Fibroblast of peridontal ligament (primary cell): ENCODE measurements around the gene PMF1.

ENCODE experiments used
- DNase-seq: peaks from one replicate; pipeline ENCODE4 v3.0.0-alpha.2; 2010; ENCODE audit errors: extremely low read depth

Gene PMF1

GRCh38 chr1:156266051-156266450 is 53.2 kb downstream of the PMF1 start:
- no peak for DNase-seq

DNA sequence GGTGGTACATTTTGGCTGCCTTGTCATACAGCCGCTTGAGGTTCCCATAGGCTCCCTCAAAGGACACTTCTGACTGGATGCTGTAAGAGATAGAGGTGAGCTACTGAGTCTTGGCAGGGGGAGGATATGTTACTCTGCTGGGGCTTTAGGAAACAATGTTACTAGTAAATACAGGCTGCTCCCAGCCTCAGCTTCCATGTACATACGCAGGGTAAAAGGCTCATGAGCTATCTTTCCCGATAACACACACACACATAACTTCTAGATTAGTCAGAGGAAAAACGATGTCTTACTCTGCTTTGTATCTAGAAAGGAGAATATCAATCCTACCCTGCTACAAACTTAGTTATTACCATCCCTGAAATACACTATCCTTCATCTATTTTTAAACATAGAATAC is 55.5 kb downstream of the PMF1 start:
- no peak for DNase-seq

- no peak for DNase-seq
Observed at GRCh38 chr1:156270314-156270713, 57.5 kb downstream of the PMF1 start.

DNA sequence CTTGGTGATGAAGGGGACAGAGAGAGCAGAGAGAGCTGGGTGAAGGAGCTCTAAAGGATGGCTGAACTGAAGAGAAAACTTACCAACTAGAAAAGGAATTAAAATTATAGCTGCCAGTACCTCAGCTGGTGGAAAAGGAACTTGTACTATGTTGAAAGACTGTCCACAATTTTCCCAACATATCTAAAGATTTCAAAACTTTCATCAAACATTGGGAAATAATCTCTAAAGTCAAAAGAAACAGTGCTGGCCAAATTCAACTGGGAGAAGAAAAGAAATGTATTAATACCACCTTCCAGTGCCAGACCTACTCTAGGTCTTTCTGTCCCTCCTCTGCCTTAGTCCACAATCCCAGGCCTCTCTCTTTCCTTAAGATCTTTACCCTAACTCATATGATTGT is 63.7 kb downstream of the PMF1 start:
- DNase-seq = peak; percentile 85

GRCh38 chr1:156276966-156277381 is 64.2 kb downstream of the PMF1 start:
- DNase-seq = peak; percentile 17

GRCh38 chr1:156279837-156280236 is 67.0 kb downstream of the PMF1 start:
- DNase-seq = no peak

DNA sequence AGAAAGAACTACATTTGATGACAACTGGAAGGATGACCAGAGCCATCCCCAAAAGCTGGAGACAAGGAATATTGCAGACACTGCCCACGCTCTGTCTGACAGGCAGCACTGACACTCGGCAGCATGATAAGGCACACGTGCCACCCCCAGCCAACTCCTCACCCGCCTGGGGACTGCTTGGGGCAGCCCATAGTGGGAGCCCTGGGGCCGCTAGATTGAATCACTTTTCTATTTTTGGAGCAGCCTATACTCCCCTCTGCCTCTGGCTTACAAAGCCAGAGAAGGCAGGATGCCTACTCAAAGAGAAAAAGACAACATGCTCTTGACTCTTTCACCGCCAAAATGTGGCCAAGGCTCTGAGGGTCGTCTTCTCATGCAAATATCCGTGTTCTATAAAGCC is 68.5 kb downstream of the PMF1 start:
- peak; percentile 47 for DNase-seq

DNA sequence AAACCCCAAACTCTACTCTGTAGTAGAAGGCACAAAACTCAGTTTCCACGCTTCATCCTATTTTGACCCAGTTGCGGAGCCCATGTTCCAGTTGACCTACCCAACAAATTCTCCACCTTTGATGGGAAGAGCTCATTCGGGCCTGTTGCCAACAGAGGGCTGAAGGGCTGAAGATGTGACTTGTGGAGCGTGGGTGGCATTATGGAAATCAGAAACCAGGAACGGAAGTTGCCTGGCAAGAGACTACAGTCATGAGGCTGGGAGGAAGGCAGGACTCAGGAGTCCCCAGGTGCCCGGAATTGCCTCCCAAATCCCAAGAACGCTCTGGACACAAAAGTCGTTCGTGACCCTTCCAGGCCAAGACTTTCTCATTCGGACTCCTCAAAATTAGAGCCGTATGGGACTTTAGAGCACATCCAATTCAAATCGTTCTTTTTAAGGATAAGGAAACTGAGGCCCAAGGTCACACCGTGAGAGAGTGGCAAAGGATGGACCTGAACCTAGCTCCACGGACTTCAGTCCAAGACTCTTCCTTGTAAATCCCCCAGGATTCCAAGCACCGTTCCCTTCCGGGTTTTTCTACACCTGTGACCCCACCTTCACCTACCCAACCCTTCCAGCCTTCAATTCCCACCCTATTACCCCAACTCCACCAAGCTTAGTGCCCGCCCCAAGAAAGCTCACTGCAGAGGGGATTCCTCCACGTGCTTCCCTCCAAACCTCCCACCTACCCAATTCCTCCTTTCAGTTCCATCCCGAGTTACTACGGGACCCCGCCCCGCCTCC is 69.1 kb downstream of the PMF1 start:
- peak; percentile 12 for DNase-seq

DNA sequence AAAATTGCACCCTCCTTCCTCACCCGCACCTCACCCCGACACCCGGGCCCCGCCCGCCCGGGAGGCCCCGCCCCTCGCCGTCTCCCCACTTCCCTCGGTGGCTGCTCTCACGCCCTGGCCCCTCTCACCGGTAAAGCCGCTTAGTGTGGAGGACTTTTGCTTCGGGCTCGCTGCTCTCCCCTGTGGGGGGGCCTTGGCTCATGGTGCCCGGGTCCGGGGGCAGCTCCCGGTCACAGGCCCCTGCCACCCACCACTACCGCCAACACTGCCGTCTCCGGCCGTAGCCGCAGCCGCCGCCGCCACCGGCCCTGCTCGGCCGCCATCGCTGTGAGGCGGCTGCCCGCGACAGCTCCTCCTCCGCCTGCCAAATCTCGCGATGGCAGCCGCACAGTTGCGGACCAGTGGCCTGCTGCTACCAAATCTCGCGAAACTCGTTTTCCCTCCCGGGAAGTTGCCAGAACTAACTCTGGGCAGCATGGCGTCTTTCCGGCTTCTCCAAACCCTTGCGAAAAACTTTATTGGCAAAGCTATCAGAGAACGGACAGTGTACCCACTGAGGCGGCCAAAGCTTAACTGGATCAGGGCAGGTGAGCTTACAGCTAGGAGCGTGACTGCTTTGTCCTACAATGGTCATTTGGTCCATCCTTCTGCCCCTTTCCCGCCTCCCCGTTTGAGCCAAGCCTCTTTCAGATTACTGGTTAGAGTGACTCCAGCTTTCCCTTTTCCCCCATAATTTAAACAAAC is 69.8 kb downstream of the PMF1 start, which contains the start of gene SMG5:
TSS of gene SMG5 (minus strand) at position 347 of the 744 bp plus-strand sequence. CDS start at position 202, 145 bp downstream.
- peak; percentile 99 for DNase-seq

DNA sequence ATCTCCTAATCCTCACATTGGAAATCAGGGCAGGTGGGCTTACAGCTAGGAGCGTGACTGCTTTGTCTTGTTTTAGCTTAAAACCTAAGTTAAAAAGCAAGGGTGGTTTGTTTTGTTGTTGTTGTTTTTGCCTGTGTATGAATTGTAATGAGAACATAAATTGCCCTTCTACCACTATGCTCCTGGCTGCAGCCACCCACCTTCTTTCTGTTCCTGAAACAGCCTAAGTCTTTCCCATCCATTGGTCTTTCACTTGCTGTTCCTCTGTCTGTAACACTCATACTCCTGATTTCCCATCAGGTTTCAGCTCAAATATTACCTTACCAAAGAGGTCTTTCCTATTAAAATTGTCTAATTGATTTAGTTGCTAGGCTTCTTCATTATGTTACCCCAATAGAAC is 70.7 kb downstream of the PMF1 start:
- DNase-seq = no peak

DNA sequence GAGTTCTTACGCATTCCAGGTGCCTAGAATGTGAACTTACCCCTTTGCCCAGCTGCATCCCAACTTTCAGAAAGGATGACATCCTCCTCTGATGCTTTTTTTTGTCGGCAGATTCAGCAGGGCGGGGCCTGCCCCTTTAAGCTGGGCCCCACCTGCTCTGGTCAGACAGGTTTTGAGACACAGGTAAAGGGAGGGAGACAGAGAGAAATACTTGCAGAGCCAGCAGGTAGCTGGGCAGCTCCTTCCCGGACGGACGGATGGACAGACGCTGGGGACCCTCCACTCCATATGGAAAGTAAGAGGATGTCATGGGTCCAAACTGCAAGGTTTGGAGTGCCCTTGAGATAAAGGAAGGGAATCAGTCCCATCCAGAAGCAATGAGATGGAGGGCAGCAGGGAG is 71.3 kb downstream of the PMF1 start, which contains the start of gene TMEM79:
TSS of gene TMEM79 (plus strand) at position 214 of the 400 bp plus-strand sequence. CDS start 902 bp downstream, outside the sequence.
- DNase-seq = no peak

DNA sequence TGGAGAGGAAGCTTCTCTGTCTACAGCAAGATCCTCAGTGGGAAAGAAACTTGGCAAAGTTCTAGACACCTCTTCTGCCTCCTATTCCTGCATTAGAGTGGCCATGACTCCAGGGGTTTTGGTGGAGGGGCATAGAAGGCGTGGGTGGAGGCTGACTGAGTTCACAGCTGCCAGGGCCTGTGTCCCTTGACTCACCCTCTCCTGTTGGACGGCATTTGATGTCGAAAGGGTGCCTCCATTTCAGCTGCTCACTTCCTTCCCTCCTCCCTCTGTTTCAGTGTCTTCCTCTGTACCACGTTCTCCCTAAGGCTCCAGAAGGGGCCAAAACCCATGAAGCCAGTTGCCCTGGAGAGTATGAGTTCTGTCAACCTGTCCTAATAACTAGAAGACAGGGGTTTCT is 72.0 kb downstream of the PMF1 start:
- no peak for DNase-seq

DNA sequence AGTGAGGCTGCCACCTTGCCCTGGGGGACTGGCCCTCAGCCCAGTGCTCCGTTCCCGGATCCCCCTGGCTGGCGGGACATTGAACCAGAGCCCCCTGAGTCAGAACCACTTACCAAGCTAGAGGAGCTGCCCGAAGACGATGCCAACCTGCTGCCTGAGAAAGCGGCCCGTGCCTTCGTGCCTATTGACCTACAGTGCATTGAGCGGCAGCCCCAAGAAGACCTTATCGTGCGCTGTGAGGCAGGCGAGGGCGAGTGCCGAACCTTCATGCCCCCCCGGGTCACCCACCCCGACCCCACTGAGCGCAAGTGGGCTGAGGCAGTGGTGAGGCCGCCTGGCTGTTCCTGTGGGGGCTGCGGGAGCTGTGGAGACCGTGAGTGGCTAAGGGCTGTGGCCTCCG is 72.6 kb downstream of the PMF1 start:
- no peak for DNase-seq

DNA sequence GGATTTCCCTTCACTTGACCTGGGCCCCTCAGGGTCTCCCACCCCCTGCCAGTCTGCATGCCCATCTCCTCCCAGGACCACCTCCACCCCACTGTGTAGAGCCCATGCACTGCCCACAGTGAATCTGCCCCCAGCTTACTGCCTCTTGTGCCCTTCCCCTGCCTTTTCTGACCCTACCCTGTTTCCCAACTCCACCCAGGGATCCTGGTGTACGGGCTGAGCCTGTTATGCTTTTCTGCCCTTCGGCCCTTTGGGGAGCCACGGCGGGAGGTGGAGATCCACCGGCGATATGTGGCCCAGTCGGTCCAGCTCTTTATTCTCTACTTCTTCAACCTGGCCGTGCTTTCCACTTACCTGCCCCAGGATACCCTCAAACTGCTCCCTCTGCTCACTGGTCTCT is 73.3 kb downstream of the PMF1 start:
- no peak for DNase-seq
